Activated naive CD4-positive, alpha-beta T cell treated with anti-CD3 and anti-CD28 coated beads, Interleukin-2, amount 50 U/mL, for 16 hours (primary cell): ENCODE data around the gene AKAP10.
"Not testable (repeated sequence)": the region's sequence is repeated elsewhere in the genome, so short reads cannot be mapped to it uniquely, and the experiment has no call there.

ENCODE experiments used
- DNase-seq: peaks from one replicate; pipeline ENCODE4 v3.0.0-alpha.2; 2020

AKAP10 gene

GRCh38 chr17:19860647-19861177 is 116.9 kb downstream of the AKAP10 start:
- DNase-seq, result not testable (repeated sequence)

- no peak for DNase-seq
These were observed 120.0 kb downstream of the AKAP10 start for GRCh38 chr17:19857640-19858039.
